ENCODE results near the gene TTLL13.

Gene TTLL13

DNA sequence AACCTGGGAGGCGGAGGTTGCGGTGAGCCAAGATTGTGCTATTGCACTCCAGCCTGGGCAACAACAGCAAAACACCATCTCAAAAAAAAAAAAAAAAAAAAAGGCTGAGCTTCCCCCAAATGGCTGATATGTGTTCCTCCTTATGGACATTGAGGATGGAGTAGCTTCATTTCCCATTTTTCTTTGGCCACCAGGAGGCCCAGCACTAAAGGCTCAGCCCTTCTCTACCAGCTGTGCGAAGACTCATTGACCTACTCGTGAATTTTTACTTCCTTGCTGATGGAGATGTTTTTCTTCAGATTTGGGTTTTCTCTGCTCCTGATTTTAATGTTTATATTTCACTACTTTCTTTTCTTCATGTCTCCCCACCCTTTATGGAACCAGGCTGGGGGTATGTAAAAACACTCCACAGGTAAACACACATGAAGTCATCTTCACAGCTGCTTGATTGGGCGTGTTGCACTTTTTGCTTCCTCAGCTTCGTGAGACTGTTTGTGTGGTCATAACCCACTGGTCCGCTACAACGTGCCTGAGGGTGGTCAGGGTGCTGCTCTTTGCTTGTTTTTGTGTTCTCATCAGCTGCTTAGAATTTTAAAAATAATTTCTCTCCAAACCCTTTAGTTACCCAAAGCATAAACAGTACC is 34.7 kb upstream of the TTLL13 start:
- no peak for DNase-seq (ENCODE audit: low read depth in 3 of 3)

GRCh38 chr15:90217671-90218394 is 31.5 kb upstream of the TTLL13 start:
- no peak for DNase-seq (ENCODE audit: low read depth in 3 of 3)

GRCh38 chr15:90219421-90220141 is 29.8 kb upstream of the TTLL13 start:
- peak in 1 of 3 donors; percentile 28 for DNase-seq (ENCODE audit: low read depth in 3 of 3)

- no peak for DNase-seq (ENCODE audit: low read depth in 3 of 3)
Measured at GRCh38 chr15:90221246-90221900, 28.0 kb upstream of the TTLL13 start.

GRCh38 chr15:90222547-90222946 is 26.8 kb upstream of the TTLL13 start:
- DNase-seq (ENCODE audit: low read depth in 3 of 3) = no peak

DNA sequence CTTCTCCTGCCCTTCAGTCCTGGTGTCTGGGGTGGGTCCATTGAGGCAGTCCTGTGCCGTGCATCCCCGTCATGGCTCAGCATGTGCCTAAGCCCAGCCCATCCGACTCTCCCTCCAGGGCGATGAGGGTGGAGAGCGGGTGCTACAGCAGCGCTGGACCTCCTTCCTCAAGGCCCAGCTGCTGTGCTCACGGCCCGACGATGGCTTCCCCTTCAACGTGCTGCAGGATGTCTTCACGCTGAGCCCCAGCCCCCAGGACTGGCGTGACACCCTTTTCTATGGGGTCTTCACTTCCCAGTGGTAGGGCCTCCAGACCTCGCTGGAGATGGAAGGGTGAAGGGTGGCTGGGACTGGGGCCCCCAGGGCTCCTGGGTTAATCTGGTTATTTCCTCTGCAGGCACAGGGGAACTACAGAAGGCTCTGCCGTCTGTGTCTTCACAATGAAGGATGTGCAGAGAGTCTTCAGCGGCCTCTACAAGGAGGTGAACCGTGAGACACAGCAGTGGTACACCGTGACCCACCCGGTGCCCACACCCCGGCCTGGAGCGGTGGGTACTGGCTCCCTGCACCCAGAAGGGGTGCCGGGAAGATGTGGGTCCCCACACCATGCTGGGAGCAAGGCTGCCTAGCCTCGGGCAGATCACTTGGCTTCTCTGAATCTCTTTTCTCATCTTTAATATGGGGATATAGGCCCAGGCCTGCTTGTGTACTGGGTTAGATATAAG is 25.8 kb upstream of the TTLL13 start:
- DNase-seq (ENCODE audit: low read depth in 3 of 3) = no peak

GRCh38 chr15:90225047-90225446 is 24.3 kb upstream of the TTLL13 start:
- DNase-seq (ENCODE audit: low read depth in 3 of 3) = no peak

- DNase-seq (ENCODE audit: low read depth in 3 of 3) = no peak
Measured at GRCh38 chr15:90225504-90226234, 23.7 kb upstream of the TTLL13 start.

DNA sequence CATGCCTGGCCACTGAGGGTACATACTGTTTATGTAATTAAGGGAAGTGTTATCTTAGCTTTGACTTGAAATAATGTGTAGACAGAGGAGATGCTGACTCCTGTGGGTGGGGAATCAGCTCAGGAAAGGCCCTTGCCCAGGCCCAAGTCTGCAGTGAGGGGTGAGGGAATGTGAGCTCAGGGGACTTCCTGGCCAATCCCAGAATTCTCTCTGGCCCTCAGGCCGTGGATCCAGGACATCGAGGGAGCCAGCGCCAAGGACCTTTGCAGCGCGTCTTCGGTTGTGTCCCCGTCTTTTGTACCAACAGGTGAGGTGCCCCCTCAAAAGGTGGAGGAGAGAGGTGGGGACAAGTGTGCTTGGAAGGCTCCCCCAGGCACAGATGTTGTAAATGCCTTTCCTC is 22.0 kb upstream of the TTLL13 start:
- no peak for DNase-seq (ENCODE audit: low read depth in 3 of 3)

DNA sequence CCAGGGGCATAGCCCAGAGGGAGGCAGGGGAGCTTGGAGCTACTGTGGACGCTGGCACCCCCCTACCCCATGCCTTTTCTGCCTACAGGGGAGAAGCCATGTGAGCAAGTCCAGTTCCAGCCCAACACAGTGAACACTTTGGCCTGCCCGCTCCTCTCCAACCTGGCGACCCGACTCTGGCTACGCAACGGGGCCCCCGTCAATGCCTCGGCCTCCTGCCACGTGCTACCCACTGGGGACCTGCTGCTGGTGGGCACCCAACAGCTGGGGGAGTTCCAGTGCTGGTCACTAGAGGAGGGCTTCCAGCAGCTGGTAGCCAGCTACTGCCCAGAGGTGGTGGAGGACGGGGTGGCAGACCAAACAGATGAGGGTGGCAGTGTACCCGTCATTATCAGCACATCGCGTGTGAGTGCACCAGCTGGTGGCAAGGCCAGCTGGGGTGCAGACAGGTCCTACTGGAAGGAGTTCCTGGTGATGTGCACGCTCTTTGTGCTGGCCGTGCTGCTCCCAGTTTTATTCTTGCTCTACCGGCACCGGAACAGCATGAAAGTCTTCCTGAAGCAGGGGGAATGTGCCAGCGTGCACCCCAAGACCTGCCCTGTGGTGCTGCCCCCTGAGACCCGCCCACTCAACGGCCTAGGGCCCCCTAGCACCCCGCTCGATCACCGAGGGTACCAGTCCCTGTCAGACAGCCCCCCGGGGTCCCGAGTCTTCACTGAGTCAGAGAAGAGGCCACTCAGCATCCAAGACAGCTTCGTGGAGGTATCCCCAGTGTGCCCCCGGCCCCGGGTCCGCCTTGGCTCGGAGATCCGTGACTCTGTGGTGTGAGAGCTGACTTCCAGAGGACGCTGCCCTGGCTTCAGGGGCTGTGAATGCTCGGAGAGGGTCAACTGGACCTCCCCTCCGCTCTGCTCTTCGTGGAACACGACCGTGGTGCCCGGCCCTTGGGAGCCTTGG is 21.3 kb upstream of the TTLL13 start:
- DNase-seq (ENCODE audit: low read depth in 3 of 3) = no peak

- DNase-seq (ENCODE audit: low read depth in 3 of 3) = no peak
Measured at GRCh38 chr15:90228960-90229359, 20.4 kb upstream of the TTLL13 start.

DNA sequence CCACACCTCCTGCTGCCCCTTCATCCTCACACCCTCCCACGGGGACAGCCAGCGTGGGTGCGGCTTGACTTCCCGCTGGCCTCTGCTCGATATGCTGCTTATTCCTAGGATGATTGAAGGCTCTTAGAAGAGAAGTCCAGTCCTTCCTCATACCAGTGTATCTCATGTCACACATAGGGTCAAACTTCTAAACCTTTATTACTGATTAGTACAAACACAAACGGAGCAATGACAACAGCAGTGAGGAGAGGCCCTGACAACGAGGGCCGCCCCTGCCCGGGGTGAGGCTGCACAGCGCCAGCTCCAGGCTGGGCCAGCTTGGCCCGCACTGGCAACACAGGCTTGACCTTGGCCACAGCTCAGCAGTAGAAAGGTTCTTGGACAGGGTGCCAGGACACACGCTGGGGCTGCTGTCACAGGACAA is 19.3 kb upstream of the TTLL13 start:
- DNase-seq (ENCODE audit: low read depth in 3 of 3) = no peak

DNA sequence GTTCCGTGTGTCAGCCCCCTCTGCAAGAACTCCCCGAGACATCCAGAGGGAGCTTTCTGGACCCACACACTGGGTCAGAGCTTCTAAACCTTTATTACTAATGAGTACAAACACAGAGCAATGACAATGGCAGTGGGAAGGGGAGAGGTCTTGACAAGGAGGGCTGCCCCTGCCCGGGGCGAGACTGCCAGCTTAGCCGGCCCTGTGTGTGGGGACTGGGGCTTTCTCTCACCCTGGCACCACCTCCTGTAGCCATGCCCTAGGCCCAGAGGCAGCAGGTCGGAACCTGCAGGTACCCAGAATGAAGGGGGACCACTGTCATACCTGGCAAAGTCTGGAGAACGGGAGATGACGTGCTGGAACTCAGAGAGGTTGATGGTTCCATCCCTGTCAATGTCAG is 18.7 kb upstream of the TTLL13 start:
- no peak for DNase-seq (ENCODE audit: low read depth in 3 of 3)

- DNase-seq (ENCODE audit: low read depth in 3 of 3) = peak; percentile 37 to 53 (median 47)
Measured at GRCh38 chr15:90231028-90232017, 18.0 kb upstream of the TTLL13 start.

- peak in 1 of 3 donors; percentile 12 for DNase-seq (ENCODE audit: low read depth in 3 of 3)
Measured at GRCh38 chr15:90232196-90232595, 17.2 kb upstream of the TTLL13 start.

DNA sequence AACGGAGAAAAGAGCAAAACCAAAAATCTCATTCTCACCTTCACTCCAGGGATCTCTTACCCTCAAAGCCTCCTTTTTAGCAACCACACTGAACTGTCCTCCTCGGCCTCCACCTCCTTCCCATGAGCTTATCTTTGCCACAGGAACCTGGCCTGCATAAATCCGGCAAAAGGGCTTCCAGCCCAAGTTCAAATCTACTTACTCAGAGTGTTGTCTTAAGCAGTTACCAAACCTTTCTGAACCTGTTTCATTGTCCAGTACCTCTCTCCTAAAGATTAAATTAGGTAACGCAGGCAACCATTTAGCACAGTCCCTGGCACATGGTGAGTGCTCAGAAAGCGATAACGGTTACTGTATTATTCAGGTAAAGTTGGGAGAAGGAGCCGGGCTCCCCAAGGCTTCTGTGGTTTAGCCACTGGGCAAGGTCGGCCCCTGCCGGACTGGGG is 16.4 kb upstream of the TTLL13 start:
- no peak for DNase-seq (ENCODE audit: low read depth in 3 of 3)

DNA sequence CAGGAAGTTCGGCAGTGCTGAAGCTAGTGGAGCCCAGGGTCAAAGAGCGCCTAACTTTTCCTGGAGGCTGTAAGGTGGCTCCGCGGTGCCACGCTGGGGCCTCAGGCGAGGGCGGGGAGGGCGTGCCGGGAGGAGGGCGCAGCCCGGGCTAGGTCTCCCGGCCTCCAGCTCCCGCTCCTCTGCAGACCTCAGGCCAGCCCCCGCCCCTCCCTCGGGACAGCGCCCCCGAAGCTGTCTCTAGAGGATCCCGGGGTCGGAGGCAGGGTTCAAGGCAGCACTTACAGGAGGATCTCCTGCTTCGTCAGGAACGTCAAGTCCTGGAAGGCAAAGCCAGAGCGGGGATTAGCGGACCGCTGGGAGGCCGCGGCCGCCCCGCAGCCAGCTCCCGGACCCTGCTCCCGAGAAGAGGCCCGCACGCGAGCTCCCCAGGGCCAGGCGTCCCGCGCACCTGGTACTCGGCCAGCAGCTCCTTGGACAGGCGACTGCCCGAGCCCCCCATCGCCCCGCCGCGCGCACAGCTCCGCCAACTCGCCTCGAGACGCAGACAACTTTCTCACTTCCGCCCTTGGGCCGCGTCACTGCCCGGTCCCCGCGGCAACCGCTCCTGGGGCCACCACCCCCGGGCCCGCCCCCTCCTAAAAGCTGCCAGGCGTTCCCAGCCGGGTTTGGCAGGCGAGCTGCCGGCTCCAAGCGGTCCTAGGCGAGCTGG is 15.8 kb upstream of the TTLL13 start, which contains the start of gene CIB1:
CIB1 (minus strand) TSS at position 555 of the 709 bp plus-strand sequence; CDS start at position 499, 56 bp downstream.
- peak; percentile 93 to 97 (median 96) for DNase-seq (ENCODE audit: low read depth in 3 of 3)

Measured in stimulated activated CD4-positive, alpha-beta T cell treated with anti-CD3 and anti-CD28 coated beads, TNF-alpha, amount 100 ng/mL, for 48 hours (primary cell).